MM.1S (cell line): ENCODE results near the gene FOXF2.

Experiments
- CTCF ChIP-seq: fragments of 300-600 bp; sonication (generic); IDR thresholded peaks from 2 replicates; pipeline ENCODE4 v1.5.1; 2016; ENCODE audit warnings: antibody characterized with exemption, low read length, mixed read lengths
- EZH2 ChIP-seq: fragments of 300-600 bp; sonication (generic); optimal IDR thresholded peaks from 2 replicates; pipeline ENCODE3; 2017; ENCODE audit warnings: low read depth, mild to moderate bottlenecking, antibody characterized with exemption, low read length, mixed read lengths

DNA sequence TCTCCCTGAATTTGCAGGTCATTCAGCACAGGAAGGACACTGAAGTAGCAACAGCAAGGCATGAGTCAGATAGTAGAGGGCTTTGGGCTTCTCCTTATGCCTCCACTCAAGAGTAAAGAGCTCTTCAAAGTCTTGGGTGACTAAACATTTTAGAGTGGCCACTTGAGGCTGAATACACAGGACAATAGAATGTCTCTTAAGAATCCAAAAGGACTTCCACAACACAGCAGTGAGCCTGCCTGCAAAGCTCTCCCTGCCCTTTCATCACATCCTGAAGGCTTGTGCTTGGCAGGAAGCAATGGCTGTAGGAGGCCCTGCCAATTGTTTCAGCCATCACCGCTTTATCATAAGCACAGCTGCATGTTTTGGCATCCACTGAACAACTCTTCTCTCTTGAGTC, 40.7 kb upstream of the FOXF2 start:
- no peak for TF ChIP-seq CTCF
- TF ChIP-seq EZH2 = no peak
